Dedifferentiated amniotic fluid mesenchymal stem cell (primary cell): ENCODE measurements around the gene FOXE3.

ENCODE experiments used
- DNase-seq: peaks from one replicate; pipeline ENCODE4 v3.0.0-alpha.2; 2016; ENCODE audit errors: extremely low spot score

FOXE3 gene

DNA sequence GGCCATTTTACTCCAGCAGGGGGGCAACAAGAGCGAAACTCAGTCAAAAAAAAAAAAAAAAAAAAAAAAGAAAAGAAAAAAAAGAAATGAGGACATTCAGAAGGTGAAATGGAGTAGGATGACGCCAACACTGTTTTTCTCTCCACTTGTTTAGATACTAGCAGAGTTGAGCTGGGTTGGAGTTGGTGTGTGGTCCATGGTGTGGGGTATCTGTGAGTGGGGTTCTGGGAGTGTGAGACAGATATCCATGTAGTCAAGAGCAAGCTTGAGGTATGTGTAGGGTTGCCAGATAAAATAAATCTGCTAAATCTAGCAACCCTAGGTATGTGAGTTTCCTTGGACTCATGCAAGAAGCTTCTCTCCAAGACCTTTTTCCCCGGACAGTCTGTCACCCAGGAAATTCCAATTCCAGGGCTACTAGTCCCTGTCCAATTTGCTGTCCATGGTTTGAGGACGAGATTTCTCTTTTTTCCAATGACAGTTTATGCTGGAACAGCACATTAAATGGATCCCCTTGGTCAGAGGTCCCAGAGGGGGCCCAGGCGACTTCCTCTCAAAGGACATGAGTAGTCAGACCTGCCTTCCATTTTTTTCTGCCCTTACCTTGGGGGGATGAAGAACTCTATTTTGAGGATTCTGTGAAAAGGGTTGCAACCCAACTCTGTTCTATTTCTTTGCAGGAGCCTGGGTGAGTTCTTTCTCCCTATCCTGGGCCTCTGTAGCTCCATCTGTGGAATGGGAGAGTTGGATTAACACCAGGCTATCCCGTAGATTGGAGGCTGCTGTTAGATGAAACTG is 19.6 kb downstream of the FOXE3 start:
- no peak for DNase-seq

- DNase-seq: peak; percentile 43
Observed at GRCh38 chr1:47436304-47436978, 20.4 kb downstream of the FOXE3 start.

DNA sequence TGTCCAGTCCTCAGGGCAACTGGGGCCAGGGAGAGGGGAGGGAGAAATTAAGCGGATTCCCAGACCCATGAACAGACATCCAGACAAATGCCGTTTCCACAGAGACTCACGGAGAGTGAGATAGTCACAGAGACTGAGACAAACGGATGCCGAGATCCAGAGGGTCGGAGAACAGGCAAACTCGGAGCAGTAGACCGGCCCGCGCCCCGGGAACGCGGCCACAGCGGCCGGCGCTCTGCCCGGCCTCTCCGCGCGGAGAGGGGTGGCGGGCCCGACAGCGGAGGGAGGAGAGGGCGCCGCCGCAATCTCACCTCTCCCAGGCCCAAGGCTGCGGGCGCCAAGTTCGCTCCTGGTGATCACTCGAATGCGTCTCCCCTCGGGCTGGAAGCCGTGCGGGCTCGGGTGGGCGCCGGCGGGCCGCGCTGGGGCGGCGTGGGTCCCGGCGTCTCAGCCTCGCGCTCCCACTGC is 20.9 kb downstream of the FOXE3 start:
- no peak for DNase-seq

GRCh38 chr1:47437447-47438164 is 21.5 kb downstream of the FOXE3 start, which contains the start of gene FOXD2:
TSS of gene FOXD2 (plus strand) at chr1:47438044. CDS start at chr1:47438136, 92 bp downstream.
- DNase-seq: peak; percentile 60

DNA sequence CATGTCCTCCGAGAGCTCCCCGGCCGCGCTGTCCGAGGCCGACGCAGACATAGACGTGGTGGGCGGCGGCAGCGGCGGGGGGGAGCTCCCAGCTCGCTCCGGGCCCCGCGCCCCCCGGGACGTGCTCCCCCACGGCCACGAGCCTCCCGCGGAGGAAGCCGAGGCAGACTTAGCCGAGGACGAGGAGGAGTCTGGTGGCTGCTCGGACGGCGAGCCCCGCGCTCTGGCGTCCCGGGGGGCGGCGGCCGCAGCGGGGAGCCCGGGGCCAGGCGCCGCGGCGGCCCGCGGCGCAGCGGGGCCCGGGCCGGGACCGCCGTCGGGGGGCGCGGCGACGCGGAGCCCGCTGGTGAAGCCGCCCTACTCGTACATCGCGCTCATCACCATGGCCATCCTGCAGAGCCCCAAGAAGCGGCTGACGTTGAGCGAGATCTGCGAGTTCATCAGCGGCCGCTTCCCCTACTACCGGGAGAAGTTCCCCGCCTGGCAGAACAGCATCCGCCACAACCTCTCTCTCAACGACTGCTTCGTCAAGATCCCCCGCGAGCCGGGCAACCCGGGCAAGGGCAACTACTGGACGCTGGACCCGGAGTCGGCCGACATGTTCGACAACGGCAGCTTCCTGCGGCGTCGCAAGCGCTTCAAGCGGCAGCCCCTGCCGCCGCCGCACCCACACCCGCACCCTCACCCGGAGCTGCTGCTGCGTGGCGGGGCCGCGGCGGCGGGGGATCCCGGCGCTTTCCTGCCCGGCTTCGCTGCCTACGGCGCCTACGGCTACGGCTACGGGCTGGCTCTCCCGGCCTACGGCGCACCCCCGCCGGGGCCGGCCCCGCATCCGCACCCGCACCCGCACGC is 22.3 kb downstream of the FOXE3 start:
- DNase-seq: no peak

- DNase-seq: no peak
Observed at GRCh38 chr1:47439017-47439818, 23.1 kb downstream of the FOXE3 start.

- no peak for DNase-seq
Observed at GRCh38 chr1:47439819-47440598, 23.9 kb downstream of the FOXE3 start.

GRCh38 chr1:47440599-47441081 is 24.6 kb downstream of the FOXE3 start:
- no peak for DNase-seq

- DNase-seq: no peak
Observed at GRCh38 chr1:47441450-47442106, 25.5 kb downstream of the FOXE3 start.

DNA sequence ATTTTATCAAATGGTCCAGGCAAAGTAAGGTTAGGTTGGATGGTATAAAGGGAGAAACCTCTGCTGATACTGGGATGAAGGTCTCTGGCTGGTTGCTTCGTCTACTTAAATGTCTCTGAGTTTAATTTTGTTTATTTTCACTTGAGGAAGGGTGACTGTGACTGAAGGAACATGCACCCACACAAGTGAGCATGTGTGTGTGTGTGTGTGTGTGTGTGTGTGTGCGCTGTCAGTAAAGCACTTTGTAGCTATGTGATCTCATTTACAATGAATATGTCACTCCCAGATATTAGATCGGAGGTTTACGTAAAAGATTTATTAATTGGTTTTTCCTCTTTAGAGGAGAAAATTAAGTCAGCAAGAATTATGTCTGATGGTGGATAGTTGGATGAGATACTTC is 26.1 kb downstream of the FOXE3 start:
- no peak for DNase-seq

DNA sequence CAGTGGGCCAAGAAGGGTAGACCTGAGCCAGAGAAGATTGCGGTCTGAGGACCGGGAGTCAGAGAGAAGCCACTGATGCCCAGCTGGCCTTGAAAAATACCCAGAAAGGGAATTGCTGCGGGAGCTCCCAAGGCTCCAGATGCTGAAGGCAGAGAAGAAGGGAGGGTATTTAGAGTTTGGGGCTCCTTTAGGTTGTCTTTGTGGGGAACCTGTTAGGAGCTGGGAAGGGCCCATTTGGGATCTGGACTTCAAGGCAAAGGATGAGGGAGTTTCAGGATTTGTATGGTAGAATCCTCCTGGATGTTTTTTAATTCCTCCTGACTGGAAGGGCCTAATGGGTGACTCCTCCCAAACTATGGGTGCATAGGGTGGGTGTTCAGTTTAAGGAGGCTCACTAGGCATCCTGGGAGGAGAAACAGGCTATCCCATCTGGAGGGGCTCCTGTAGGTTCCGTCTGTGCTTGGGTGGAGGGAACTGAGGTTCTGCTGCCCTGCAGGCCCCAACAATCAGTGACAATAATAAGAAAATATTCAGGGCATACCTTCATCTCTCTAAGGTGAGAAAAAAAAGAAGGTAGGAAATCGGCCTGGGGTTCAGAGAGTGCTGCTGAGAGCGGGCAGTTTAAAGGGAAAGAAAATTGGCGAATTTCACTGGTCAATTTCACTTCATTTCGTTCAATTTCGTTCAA is 26.9 kb downstream of the FOXE3 start:
- no peak for DNase-seq

DNA sequence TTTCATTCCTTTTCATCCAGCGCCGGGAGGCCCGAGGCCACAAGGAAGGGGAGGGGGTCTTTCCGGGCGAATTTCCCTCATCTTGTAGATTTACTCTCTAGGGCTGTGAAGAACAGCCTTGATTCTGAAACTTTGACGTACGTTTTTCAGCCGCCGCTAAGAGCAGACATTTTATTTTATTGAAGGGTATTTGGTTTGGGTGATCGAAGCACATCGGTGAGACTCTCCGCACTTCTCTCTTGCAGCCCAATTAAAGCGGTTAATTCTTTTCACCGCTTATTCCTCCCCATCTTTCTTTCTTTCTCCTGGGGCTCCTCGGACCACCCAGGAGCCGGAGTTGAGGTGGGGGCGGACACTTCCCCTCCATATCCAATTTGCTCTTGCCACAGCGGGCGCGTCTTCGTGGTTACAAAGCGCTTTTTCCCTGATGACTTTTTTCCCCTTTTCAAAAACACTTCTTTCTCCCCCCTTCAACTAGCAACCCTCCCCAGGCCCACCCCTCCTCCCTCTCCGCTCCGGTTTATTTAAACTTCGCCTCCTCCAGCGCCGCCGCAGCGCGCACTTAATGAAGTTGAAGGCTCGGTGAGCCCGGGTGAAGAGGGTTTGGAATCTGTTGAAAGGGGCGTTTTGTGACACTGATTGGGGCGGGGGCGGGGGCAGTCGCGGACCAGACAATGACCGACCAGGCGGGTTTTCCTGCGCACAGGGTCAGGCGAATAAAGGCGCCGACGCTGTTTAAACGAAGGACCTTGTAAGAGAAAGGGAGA is 27.6 kb downstream of the FOXE3 start:
- no peak for DNase-seq

DNA sequence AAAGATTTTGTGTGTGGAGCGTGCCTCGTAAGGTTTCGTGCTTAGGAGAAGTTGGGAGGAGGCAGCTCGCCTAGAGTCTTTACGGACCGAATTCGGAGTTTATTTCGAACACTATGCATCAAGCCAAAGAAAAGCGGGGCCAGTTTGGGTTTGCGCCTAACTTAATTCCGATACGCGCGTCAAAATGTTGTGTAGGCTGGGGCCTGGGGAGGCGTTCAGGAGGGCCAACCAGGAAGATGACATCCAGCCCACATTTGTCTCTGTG is 28.1 kb downstream of the FOXE3 start:
- no peak for DNase-seq

DNA sequence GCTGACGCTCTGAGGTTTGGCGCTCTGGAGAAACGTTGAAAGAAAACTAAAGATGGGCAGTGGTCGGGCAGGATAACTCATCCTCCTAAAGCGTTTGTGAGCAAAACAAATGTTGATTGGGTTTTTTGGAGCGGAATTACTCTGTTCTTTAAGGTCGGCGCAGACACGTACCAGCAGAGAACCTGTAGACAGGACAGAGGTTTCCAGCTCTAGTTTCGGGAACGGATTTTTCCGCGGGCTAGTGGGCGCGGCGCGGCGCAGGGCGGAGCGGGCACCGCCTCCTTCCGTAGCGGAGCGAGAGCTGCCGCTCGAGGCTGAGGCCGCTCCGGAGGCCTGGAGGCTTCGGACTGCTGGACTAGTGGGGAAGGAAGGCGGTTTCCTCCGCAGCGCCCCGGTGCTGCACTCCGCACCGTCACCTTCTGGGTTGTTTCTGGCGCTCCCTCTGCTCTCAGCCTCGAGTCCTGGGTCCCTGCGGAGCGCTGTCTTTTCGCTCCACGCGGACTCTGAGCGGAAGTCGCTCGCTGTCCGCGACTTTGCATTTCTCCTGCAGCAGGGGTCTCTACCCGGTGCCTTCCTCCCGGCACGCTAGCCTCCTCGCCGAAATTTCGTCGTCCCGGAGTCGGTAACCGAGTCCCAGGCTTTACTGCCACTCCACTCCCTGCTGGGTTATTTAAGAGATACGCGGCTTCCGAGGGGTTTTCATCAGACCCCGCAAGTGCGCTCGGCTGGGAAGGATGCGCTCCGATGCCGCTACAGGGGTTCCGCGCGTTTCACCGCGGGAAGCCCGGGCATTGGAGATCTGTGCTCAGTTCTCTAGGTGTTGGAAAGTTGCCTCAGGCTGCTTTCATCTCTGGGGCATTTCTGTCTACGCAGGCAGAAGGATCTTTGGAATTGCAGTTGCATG is 28.7 kb downstream of the FOXE3 start:
- no peak for DNase-seq

DNA sequence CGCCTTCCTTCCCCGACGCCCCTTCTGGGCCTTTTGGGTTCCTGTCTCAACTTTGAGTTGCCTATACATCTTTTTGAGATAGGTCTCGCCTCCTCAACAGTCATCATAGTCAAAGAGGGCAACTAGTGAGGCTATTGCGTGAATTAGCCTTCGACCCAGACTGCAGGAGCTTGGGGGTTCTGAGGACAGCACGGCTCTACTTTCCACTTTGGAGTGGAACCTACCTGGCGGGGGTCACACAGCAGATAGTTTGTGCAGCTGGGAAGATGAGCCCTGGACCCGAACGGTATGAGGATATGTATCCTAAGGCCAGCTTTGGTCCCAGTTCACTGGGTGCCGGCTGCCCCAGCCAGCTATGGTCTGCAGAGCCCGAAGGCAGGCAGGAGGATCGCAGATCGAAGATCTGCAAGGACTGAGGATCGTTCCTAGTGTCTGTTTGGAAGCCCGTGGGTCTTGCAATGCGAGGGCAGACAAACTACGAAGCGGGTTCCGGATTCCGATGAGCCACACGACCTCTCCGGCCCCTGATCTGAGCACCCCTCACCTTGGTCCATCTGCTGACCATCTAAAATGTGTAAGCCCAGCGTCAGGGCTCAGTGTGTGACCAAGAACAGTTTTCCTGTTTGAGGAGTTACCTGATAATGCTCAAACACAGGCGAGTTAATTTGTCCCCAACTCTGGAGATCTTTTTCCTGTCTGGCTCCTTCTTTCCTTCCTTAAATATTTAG is 29.9 kb downstream of the FOXE3 start:
- no peak for DNase-seq

- no peak for DNase-seq
Observed at GRCh38 chr1:47448462-47449222, 32.6 kb downstream of the FOXE3 start.
